Tibial nerve (tissue), 4 donors: ENCODE results near the gene ADAT3. TPM values are rescaled to one million over a fixed set of nuclear protein-coding genes. Genes with fewer than 3 reads are reported as not detected.

Experiments used
- DNase-seq, 2 donors: peaks; one replicate each; pipeline ENCODE4 v3.0.0-alpha.2; 2019; ENCODE audit warnings: low spot score in 2 of 2
- H3K27ac ChIP-seq, 4 donors: fragments of 200-600 bp; sonication (generic) in 3 of 4; one replicate each; pipeline ENCODE4 v1.5.1; 2017 to 2019; ENCODE audit warnings: mild to moderate bottlenecking in 1 of 4
- H3K27me3 ChIP-seq, 2 donors: fragments of 200-600 bp; sonication (generic) in 1 of 2; one replicate each; pipeline versions ENCODE4 v1.5.1 to v1.6.0; 2017 to 2019
- H3K36me3 ChIP-seq, 3 donors: fragments of 200-600 bp; sonication (generic); one replicate each; pipeline ENCODE4 v1.5.1; 2018 to 2019
- H3K4me1 ChIP-seq, 4 donors: fragments of 200-600 bp; sonication (generic) in 3 of 4; one replicate each; pipeline ENCODE4 v1.5.1; 2017 to 2019
- H3K4me3 ChIP-seq, 4 donors: fragments of 200-600 bp; sonication (generic) in 3 of 4; one replicate each; pipeline ENCODE4 v1.5.1; 2017 to 2019; ENCODE audit warnings: mild to moderate bottlenecking in 1 of 4, moderate library complexity in 1 of 4
- H3K9me3 ChIP-seq, 4 donors: fragments of 200-600 bp; sonication (generic) in 3 of 4; one replicate each; pipeline ENCODE4 v1.5.1; 2017 to 2019
- EP300 ChIP-seq, 2 donors: sonication (generic); formaldehyde crosslinking; IDR thresholded peaks; one replicate each; pipeline ENCODE4 v1.6.1; 2017; ENCODE audit warnings: antibody characterized with exemption in 2 of 2, mild to moderate bottlenecking in 1 of 2
- POLR2A ChIP-seq, 2 donors: fragments of 450-650 bp; IDR thresholded peaks; one replicate each; pipeline ENCODE4 v1.6.1; 2017; ENCODE audit warnings: antibody characterized with exemption in 2 of 2, mild to moderate bottlenecking in 2 of 2, moderate library complexity in 2 of 2
- WGBS, 2 donors: methylation state at CpG; one replicate each; pipeline ENCODE4 v1.1.5; 2018; 5-methylcytosine and 5-hydroxymethylcytosine counted together
- total RNA-seq, 4 donors: library from RNA; depleted of rRNA; stranded (reverse); fragments of >200 nt; gene quantifications; one replicate each; pipeline ENCODE4 v1.1.0, GENCODE V29; 2016
- TF ChIP-seq, protein P1 (sequence below), 5 experiments: fragments of 200-600 bp in 3 of 5; fragments of 450-650 bp in 2 of 5; sonication (generic) in 3 of 5; IDR thresholded peaks; one replicate each; pipeline ENCODE4 v1.5.1; 2016 to 2019; ENCODE audit warnings: antibody characterized with exemption in 5 of 5, mild to moderate bottlenecking in 3 of 5, moderate library complexity in 2 of 5

Gene ADAT3
- total RNA-seq, 4 donors from 2014 or later, result 2.4 to 8.7 (median 4.8) TPM

DNA sequence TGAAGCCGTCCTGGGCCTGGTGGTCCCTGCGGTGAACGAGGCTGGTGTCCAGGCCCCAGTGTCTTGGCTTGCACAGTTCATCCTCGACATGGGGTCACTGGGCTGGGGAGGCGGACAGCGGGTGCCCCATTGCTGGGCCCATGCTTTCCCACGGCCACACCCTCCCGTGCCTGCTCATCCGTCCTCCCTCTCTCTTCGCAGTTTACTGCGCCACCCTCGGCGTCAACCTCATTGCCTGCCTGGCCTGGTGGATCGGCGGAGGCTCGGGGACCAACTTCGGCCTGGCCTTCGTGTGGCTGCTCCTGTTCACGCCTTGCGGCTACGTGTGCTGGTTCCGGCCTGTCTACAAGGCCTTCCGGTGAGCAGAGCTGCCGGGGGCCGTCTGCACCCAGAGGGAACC is 12.7 kb downstream of the ADAT3 start:
- H3K4me3 ChIP-seq, result no peak overlapping the region
- DNase-seq, result no peak
- no peaks in the 10 kb centered on the region for H3K9me3 ChIP-seq
- no peaks in the 10 kb centered on the region for H3K4me1 ChIP-seq
- peaks cover 0 to 94% (median 5%) of the 10 kb centered on the region in 3 donors for H3K36me3 ChIP-seq
- no peaks in the 10 kb centered on the region for H3K27me3 ChIP-seq
- H3K27ac ChIP-seq, result no peak overlapping the region
- 87 to 97% methylated on average over 25 of the region's 25 CpGs for whole genome bisulfite sequencing, 2 donors
- TF ChIP-seq EP300 (IDR thresholded peaks at IDR 0.05) (no peak), POLR2A (IDR thresholded peaks at IDR 0.05) (no peak)
- TF ChIP-seq, protein P1, sequence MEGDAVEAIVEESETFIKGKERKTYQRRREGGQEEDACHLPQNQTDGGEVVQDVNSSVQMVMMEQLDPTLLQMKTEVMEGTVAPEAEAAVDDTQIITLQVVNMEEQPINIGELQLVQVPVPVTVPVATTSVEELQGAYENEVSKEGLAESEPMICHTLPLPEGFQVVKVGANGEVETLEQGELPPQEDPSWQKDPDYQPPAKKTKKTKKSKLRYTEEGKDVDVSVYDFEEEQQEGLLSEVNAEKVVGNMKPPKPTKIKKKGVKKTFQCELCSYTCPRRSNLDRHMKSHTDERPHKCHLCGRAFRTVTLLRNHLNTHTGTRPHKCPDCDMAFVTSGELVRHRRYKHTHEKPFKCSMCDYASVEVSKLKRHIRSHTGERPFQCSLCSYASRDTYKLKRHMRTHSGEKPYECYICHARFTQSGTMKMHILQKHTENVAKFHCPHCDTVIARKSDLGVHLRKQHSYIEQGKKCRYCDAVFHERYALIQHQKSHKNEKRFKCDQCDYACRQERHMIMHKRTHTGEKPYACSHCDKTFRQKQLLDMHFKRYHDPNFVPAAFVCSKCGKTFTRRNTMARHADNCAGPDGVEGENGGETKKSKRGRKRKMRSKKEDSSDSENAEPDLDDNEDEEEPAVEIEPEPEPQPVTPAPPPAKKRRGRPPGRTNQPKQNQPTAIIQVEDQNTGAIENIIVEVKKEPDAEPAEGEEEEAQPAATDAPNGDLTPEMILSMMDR (IDR thresholded peaks at IDR 0.05), result no peak

DNA sequence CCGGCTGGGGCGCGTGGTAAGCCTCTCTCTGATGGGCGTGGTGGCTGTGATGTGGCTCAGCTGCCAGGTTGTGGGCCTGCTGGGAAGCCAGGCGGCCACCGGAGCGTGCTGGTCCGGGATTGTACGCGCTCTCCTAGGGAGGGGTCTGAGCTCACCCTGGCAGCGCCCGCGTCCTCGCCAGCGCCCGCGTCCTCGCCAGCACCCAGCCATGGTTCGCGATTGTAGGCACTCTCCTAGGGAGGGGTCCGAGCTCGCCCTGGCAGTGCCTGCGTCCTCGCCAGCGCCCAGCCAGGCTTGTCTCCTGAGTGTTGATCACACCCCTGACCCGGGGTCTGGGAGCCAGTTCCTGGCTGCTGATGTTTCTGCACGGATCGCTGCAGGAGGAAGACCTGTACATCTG is 13.8 kb downstream of the ADAT3 start:
- Histone ChIP-seq H3K4me1 (no peaks in the 10 kb centered on the region), H3K36me3 (peaks cover 0 to 94% (median 5%) of the 10 kb centered on the region in 3 donors), H3K9me3 (no peaks in the 10 kb centered on the region), H3K27me3 (no peaks in the 10 kb centered on the region), H3K27ac (no peak overlapping the region), H3K4me3 (no peak overlapping the region)
- WGBS, 2 donors, result 95 to 96% methylated on average over 18 to 28 of the region's 28 CpGs
- DNase-seq, result no peak
- TF ChIP-seq, protein P1 (IDR thresholded peaks at IDR 0.05), result no peak
- TF ChIP-seq EP300 (IDR thresholded peaks at IDR 0.05), result no peak
- no peak for TF ChIP-seq POLR2A (IDR thresholded peaks at IDR 0.05)

DNA sequence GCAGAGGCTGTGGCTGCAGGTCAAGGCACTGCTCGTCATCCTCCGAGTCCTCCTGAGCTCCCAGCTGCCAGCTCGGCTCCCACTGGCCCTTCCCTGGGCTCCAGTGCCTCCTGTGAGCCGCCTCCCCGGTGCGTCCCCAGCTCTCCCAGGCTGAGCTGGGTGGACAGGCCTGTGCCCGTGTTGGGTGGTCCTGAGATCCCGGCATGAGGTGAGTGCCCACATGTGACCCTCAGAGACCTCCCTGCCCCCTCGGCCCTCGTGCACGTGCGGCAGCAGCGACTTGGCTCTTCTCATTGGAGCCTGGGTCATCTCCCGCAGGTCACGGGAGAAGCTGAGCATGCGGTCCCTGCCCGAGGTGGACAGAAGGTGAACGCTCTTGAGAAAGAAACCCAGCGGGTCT is 15.4 kb downstream of the ADAT3 start:
- no peaks in the 10 kb centered on the region for H3K27me3 ChIP-seq
- H3K4me3 ChIP-seq, result no peak overlapping the region
- no peak overlapping the region for H3K27ac ChIP-seq
- no peak for DNase-seq
- peaks cover 0 to 97% (median 5%) of the 10 kb centered on the region in 3 donors for H3K36me3 ChIP-seq
- WGBS, 2 donors, result 88 to 96% methylated on average over 15 of the region's 19 CpGs
- TF ChIP-seq POLR2A (IDR thresholded peaks at IDR 0.05), result no peak
- TF ChIP-seq, protein P1 (IDR thresholded peaks at IDR 0.05), result no peak
- no peak for TF ChIP-seq EP300 (IDR thresholded peaks at IDR 0.05)
- no peaks in the 10 kb centered on the region for H3K9me3 ChIP-seq
- H3K4me1 ChIP-seq, result no peaks in the 10 kb centered on the region

DNA sequence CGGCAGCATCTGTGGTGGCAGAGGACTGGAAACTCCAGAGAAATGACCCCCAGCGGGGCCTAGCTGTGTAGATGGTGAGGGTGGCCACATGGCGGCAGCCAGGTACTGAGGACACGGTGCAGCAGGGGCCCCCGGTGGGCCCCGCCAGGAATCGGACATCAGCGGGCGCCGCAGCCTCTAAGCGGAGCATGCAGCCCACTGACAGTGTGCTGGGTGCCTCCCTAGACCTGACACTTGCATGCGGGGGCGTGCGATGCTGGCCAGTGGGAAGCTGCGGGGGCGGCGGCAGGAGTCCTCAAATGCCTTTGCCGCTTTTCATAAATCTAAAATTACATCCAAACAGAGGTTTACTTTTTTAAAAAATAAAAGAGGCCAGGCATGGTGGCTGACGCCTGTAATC is 16.1 kb downstream of the ADAT3 start:
- no peaks in the 10 kb centered on the region for H3K9me3 ChIP-seq
- WGBS, 2 donors, result 86 to 91% methylated on average over 19 of the region's 19 CpGs
- DNase-seq, result no peak
- no peaks in the 10 kb centered on the region for H3K27me3 ChIP-seq
- H3K36me3 ChIP-seq, result peaks cover 0 to 93% (median 5%) of the 10 kb centered on the region in 3 donors
- H3K4me1 ChIP-seq, result no peaks in the 10 kb centered on the region
- TF ChIP-seq EP300 (IDR thresholded peaks at IDR 0.05) (no peak), POLR2A (IDR thresholded peaks at IDR 0.05) (no peak)
- TF ChIP-seq, protein P1 (IDR thresholded peaks at IDR 0.05), result no peak
- H3K4me3 ChIP-seq, result no peak overlapping the region
- no peak overlapping the region for H3K27ac ChIP-seq

DNA sequence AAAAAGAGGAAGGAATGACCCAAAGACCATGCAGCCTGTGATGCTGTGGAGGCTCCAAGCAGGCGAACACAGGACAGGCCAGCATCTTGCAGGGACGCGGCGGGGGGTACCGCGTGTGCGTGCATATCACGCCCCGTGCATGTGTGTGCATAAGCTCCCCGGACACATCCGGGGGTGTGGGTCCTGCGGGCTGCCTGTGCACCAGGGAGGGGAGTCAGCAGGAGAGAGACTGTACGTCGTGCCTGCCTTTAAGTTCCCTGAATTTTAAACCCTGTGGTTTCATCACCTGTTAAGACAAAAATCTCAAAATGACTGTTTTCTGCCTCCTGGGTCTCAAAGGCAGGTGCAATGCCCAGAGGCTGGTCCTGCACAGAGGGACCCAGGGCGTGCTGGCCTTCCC is 16.6 kb downstream of the ADAT3 start:
- WGBS, 2 donors, result 93 to 96% methylated on average over 15 of the region's 15 CpGs
- DNase-seq, result no peak
- Histone ChIP-seq H3K4me3 (no peak overlapping the region), H3K27ac (no peak overlapping the region), H3K27me3 (no peaks in the 10 kb centered on the region), H3K4me1 (no peaks in the 10 kb centered on the region), H3K9me3 (no peaks in the 10 kb centered on the region), H3K36me3 (peaks cover 0 to 88% (median 5%) of the 10 kb centered on the region in 3 donors)
- TF ChIP-seq POLR2A (IDR thresholded peaks at IDR 0.05) (no peak), EP300 (IDR thresholded peaks at IDR 0.05) (no peak)
- TF ChIP-seq, protein P1 (IDR thresholded peaks at IDR 0.05), result no peak
